ENCODE results near the gene ZC3H10.

ZC3H10 gene

DNA sequence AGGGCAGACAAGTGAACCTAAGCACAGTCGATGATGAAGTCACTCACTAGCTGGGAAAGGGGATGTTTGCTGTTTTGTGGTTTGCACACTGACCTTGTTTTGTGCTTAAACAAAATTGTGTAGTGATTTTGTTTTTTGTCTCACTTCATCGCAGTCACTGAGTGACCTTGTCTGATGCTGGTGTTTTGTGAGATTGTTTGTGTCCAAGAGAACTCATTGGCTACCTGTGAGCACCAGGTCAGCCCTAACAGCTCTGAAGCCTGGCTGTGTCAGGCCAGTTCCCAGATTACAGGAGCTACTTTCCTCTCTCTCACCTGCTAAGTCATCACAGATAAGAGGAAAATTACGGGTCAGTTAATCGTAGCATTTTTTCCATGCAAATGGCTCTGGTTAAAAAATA, 6.1 kb downstream of the ZC3H10 start:
- TF ChIP-seq, protein P1, sequence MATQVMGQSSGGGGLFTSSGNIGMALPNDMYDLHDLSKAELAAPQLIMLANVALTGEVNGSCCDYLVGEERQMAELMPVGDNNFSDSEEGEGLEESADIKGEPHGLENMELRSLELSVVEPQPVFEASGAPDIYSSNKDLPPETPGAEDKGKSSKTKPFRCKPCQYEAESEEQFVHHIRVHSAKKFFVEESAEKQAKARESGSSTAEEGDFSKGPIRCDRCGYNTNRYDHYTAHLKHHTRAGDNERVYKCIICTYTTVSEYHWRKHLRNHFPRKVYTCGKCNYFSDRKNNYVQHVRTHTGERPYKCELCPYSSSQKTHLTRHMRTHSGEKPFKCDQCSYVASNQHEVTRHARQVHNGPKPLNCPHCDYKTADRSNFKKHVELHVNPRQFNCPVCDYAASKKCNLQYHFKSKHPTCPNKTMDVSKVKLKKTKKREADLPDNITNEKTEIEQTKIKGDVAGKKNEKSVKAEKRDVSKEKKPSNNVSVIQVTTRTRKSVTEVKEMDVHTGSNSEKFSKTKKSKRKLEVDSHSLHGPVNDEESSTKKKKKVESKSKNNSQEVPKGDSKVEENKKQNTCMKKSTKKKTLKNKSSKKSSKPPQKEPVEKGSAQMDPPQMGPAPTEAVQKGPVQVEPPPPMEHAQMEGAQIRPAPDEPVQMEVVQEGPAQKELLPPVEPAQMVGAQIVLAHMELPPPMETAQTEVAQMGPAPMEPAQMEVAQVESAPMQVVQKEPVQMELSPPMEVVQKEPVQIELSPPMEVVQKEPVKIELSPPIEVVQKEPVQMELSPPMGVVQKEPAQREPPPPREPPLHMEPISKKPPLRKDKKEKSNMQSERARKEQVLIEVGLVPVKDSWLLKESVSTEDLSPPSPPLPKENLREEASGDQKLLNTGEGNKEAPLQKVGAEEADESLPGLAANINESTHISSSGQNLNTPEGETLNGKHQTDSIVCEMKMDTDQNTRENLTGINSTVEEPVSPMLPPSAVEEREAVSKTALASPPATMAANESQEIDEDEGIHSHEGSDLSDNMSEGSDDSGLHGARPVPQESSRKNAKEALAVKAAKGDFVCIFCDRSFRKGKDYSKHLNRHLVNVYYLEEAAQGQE (IDR thresholded peaks at IDR 0.05; ENCODE audit: low read depth), result no peak
- TF ChIP-seq EP300 (IDR thresholded peaks at IDR 0.05; ENCODE audit: borderline replicate concordance) (no peak), RAD21 (IDR thresholded peaks at IDR 0.05; ENCODE audit: low read depth) (no peak), TEAD4 (IDR thresholded peaks at IDR 0.05) (no peak), YY1 (IDR thresholded peaks at IDR 0.05; ENCODE audit: low read depth) (no peak), ZBTB7A (IDR thresholded peaks at IDR 0.05; ENCODE audit: low read depth) (no peak), NFIC (IDR thresholded peaks at IDR 0.05) (no peak), TAF1 (IDR thresholded peaks at IDR 0.05; ENCODE audit: low read depth) (no peak), CEBPB (IDR thresholded peaks at IDR 0.05) (no peak), CREB1 (IDR thresholded peaks at IDR 0.05; ENCODE audit: low read depth) (no peak), EGR1 (IDR thresholded peaks at IDR 0.05) (no peak), FOXM1 (IDR thresholded peaks at IDR 0.05; ENCODE audit: borderline replicate concordance, low read depth) (no peak), TCF12 (IDR thresholded peaks at IDR 0.05; ENCODE audit: low read depth) (no peak)
- TF ChIP-seq, protein P2, sequence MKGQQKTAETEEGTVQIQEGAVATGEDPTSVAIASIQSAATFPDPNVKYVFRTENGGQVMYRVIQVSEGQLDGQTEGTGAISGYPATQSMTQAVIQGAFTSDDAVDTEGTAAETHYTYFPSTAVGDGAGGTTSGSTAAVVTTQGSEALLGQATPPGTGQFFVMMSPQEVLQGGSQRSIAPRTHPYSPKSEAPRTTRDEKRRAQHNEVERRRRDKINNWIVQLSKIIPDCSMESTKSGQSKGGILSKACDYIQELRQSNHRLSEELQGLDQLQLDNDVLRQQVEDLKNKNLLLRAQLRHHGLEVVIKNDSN (IDR thresholded peaks at IDR 0.05), result no peak
- TF ChIP-seq, protein P3, sequence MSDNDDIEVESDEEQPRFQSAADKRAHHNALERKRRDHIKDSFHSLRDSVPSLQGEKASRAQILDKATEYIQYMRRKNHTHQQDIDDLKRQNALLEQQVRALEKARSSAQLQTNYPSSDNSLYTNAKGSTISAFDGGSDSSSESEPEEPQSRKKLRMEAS (IDR thresholded peaks at IDR 0.05), result no peak

DNA sequence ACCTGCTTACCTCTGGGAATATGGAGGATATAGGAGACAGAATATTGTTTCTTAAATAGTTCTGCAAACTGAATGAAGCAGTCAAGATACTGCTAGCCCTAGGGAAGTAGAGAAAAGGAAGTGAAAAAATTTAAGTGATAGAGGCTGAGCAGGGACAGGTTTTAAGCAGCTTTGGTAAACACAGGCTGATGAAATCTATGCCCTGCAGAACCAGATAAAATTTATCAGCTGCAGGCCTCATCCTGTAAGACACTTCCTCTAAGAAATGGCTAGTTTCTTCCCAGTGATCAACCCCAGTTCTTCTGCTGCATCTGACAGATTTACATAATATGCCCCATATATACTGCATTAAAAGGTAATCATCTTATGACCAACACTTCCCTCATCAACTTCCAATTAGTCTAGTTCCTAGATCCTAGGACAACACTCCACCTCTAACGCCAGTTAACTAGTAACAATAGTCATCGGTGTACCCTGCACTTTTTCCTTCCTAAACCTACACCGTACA, 8.7 kb downstream of the ZC3H10 start:
- TF ChIP-seq CEBPB (IDR thresholded peaks at IDR 0.05) (no peak), CREB1 (IDR thresholded peaks at IDR 0.05; ENCODE audit: low read depth) (no peak), TCF12 (IDR thresholded peaks at IDR 0.05; ENCODE audit: low read depth) (no peak), EGR1 (IDR thresholded peaks at IDR 0.05) (no peak)
- TF ChIP-seq, protein P3 (IDR thresholded peaks at IDR 0.05), result no peak

DNA sequence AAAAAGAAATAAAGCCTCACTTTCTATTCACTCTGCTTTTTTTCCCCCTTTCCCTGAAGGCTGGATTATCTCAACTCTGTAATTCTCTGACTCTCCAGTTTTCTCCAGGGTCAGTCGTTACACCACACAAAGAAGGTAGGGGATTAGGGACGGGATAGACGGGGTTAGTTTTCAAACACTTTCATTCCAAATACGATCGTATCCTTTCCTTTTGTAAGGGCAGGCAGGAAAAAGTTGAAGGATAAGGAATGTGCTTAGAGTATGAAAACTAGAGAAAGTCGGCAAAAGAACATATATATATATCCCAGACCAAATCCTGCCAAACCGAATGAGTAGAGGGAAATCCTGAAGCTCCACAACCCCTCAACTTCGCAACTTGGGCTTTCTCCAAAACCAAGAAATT, 9.4 kb downstream of the ZC3H10 start:
- TF ChIP-seq, protein P1 (IDR thresholded peaks at IDR 0.05; ENCODE audit: low read depth), result no peak
- no peak for TF ChIP-seq ZBTB7A (IDR thresholded peaks at IDR 0.05; ENCODE audit: low read depth)
- peak; percentile 30; the same call in 1 of the 2 replicates for TF ChIP-seq NFIC (IDR thresholded peaks at IDR 0.05)
- TF ChIP-seq CEBPB (IDR thresholded peaks at IDR 0.05), result no peak

DNA sequence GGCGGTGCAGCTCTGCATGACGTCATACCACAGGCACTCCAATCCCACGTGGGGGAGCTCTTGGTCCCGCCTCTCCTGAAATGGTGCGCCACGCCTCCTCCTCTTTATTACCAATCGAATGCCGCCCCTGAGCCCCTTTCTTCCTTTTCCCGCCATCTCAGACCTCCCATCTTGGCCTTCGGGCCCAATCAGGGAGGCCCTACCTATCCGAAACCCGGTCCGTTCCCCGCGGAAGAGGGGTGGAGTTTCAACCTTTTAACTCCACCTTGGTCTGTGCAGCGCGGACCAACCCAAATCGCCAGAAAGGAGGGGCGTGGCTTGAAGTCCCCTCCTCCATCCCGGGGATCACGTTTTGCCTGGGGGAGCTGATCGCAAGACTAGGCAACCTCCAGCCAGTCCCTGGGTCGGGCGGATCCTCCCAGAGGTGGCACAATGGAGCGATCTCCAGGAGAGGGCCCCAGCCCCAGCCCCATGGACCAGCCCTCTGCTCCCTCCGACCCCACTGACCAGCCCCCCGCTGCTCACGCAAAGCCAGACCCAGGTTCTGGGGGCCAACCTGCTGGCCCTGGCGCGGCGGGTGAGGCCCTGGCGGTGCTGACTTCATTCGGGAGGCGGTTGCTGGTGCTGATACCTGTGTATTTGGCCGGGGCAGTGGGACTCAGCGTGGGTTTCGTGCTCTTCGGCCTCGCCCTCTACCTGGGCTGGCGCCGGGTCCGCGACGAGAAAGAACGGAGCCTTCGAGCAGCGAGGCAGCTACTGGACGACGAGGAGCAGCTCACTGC, 10.0 kb downstream of the ZC3H10 start, which contains the start of gene ESYT1:
Gene ESYT1, plus strand, starts transcription at position 380 of the 782 bp plus-strand sequence. Its CDS starts 53 bp downstream, at position 433.
- peak; percentile 72; the same call in 1 of the 2 replicates for TF ChIP-seq CREB1 (IDR thresholded peaks at IDR 0.05; ENCODE audit: low read depth)
- TF ChIP-seq TCF12 (IDR thresholded peaks at IDR 0.05; ENCODE audit: low read depth), result peak; percentile 51; the same call in 1 of the 2 replicates
- TF ChIP-seq, protein P3 (IDR thresholded peaks at IDR 0.05), result peak; percentile 79
- peak; percentile 63; the same call in 1 of the 2 replicates for TF ChIP-seq TEAD4 (IDR thresholded peaks at IDR 0.05)
- no peak; the same call in 1 of the 2 replicates for TF ChIP-seq EP300 (IDR thresholded peaks at IDR 0.05; ENCODE audit: borderline replicate concordance)
- TF ChIP-seq ZBTB7A (IDR thresholded peaks at IDR 0.05; ENCODE audit: low read depth), result peak; percentile 76; the same call in 1 of the 2 replicates
- TF ChIP-seq, protein P1 (IDR thresholded peaks at IDR 0.05; ENCODE audit: low read depth), result no peak
- TF ChIP-seq RAD21 (IDR thresholded peaks at IDR 0.05; ENCODE audit: low read depth), result no peak
- peak; percentile 72 for TF ChIP-seq TAF1 (IDR thresholded peaks at IDR 0.05; ENCODE audit: low read depth)
- TF ChIP-seq, protein P2 (IDR thresholded peaks at IDR 0.05), result peak; percentile 75
- TF ChIP-seq EGR1 (IDR thresholded peaks at IDR 0.05), result no peak
